Measurements from ENCODE around the gene ST3GAL4. TPM values are rescaled to one million over a fixed set of nuclear protein-coding genes. Genes with fewer than 3 reads are reported as not detected.
"Not testable (repeated sequence)": the region's sequence is repeated elsewhere in the genome, so short reads cannot be mapped to it uniquely, and the experiment has no call there.

The ST3GAL4 gene
- total and polyA plus RNA-seq, 9 donors, result 25.2 to 34.4 (median 28.8) TPM

DNA sequence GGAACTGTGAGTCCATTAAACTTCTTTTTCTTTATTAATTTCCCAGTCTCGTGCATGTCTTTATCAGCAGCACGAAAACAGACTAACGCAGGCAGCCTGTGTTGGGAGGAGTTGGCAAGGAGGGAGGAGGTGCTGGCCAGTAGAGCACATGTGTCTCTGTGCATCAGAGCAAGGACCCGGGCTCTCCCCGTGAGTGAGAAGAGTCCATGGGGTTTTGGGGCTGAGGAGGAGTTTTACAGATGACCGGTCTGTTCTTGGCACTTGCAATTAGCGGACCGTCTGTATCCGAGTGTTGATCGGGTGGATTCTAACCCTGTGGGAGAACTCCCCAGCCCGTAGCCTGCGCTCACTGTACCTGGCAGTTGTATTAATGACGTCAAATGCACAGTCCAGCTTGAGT, 40.3 kb downstream of the ST3GAL4 start:
- H3K27ac ChIP-seq (ENCODE audit: low read length); H3K27me3 ChIP-seq (ENCODE audit: control insufficient read depth, insufficient read depth, low read length); H3K36me3 ChIP-seq (ENCODE audit: control insufficient read depth, insufficient read depth, low read length); H3K9me3 ChIP-seq (replicated peaks; ENCODE audit: control insufficient read depth, low read depth, low read length); H3K4me3 ChIP-seq (ENCODE audit: low read length): not testable (repeated sequence)
- DNase-seq, result peak; percentile 84
- peaks cover 39% of the 10 kb centered on the region for H3K4me1 ChIP-seq (ENCODE audit: control insufficient read depth, insufficient read depth, low read length)
- WGBS (ENCODE audit: insufficient coverage), result 40% methylated on average over 2 of the region's 13 CpGs

DNA sequence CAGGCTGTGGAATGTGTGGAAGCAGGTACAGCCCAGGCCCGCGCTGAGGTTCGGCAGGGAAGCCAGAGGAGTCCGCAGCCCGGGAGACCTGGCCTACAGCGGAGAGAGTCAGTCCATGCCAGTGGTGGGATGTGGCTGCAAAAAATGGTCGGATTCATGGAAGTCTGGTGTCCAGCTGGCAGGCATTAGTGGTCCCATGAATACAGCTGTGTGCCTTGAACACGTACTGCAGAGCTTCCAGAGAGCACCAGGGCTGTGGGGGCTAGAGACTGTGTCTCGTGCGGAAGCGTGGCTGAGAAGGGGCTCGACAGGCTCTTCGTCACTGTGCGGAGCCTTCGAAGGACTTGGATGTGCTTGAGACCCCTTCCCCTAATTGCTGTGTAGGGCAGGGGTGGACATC, 40.8 kb downstream of the ST3GAL4 start:
- DNase-seq, result peak; percentile 74
- 32% methylated on average over 9 of the region's 15 CpGs for WGBS (ENCODE audit: insufficient coverage)
- H3K36me3 ChIP-seq (ENCODE audit: control insufficient read depth, insufficient read depth, low read length); H3K27me3 ChIP-seq (ENCODE audit: control insufficient read depth, insufficient read depth, low read length); H3K9me3 ChIP-seq (replicated peaks; ENCODE audit: control insufficient read depth, low read depth, low read length); H3K27ac ChIP-seq (ENCODE audit: low read length); H3K4me3 ChIP-seq (ENCODE audit: low read length): not testable (repeated sequence)
- peaks cover 38% of the 10 kb centered on the region for H3K4me1 ChIP-seq (ENCODE audit: control insufficient read depth, insufficient read depth, low read length)

GRCh38 chr11:126396965-126397364, 41.5 kb downstream of the ST3GAL4 start:
- peaks cover 33% of the 10 kb centered on the region for H3K4me1 ChIP-seq (ENCODE audit: control insufficient read depth, insufficient read depth, low read length)
- no peaks in the 10 kb centered on the region for H3K36me3 ChIP-seq (ENCODE audit: control insufficient read depth, insufficient read depth, low read length)
- H3K9me3 ChIP-seq (replicated peaks; ENCODE audit: control insufficient read depth, low read depth, low read length), result peaks cover 3% of the 10 kb centered on the region
- H3K27me3 ChIP-seq (ENCODE audit: control insufficient read depth, insufficient read depth, low read length), result no peaks in the 10 kb centered on the region
- no CpG with 5 or more reads among the region's 4 CpGs for WGBS (ENCODE audit: insufficient coverage)
- no peak overlapping the region for H3K4me3 ChIP-seq (ENCODE audit: low read length)
- H3K27ac ChIP-seq (ENCODE audit: low read length), result no peak overlapping the region
- DNase-seq, result no peak

DNA sequence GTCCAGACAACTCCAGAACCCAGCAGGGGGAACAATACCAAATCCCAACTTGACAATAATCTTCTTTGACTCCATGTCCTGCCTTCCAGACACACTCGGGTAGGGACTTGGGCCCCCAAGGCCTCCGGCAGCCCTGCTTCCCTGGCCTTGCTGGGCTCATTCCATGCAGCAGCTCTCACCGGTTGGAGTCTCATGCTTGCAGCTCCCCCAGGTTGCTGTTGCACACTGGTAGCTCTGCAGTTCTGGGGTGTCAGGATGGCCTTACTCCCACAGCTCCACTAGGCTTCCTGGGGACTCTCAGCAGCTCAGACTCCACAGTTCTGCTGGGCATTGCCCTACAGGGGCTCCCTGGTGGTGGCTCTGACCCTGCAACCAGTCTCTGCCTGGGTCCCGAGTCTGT, 42.8 kb downstream of the ST3GAL4 start:
- Histone ChIP-seq H3K4me3 (ENCODE audit: low read length) (no peak overlapping the region), H3K4me1 (ENCODE audit: control insufficient read depth, insufficient read depth, low read length) (peaks cover 25% of the 10 kb centered on the region), H3K9me3 (replicated peaks; ENCODE audit: control insufficient read depth, low read depth, low read length) (peaks cover 3% of the 10 kb centered on the region), H3K27ac (ENCODE audit: low read length) (no peak overlapping the region), H3K36me3 (ENCODE audit: control insufficient read depth, insufficient read depth, low read length) (no peaks in the 10 kb centered on the region), H3K27me3 (ENCODE audit: control insufficient read depth, insufficient read depth, low read length) (no peaks in the 10 kb centered on the region)
- no peak for DNase-seq
- WGBS (ENCODE audit: insufficient coverage), result 91% methylated on average over 3 of the region's 4 CpGs

DNA sequence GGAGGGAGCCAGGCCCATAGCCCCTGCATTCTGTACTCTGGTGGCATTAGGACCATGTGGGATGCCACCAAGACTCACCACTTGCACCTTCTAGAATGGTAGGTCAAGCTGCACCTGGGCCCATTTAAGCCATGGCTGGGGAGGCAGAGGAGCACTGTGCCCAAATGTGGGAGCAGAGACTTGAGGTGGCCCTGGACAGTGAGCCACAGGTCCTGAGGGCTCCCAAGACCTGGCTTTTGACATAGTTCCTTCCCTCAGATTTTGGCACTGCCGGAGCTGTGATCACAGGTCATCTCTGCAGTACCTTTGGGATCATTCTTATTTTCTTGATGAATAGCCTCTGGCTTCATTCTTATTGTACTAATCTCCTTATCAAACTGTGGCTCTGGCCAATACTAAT, 43.2 kb downstream of the ST3GAL4 start:
- H3K9me3 ChIP-seq (replicated peaks; ENCODE audit: control insufficient read depth, low read depth, low read length), result peaks cover 3% of the 10 kb centered on the region
- H3K4me1 ChIP-seq (ENCODE audit: control insufficient read depth, insufficient read depth, low read length), result peaks cover 23% of the 10 kb centered on the region
- H3K27ac ChIP-seq (ENCODE audit: low read length), result no peak overlapping the region
- H3K4me3 ChIP-seq (ENCODE audit: low read length), result no peak overlapping the region
- no peaks in the 10 kb centered on the region for H3K27me3 ChIP-seq (ENCODE audit: control insufficient read depth, insufficient read depth, low read length)
- H3K36me3 ChIP-seq (ENCODE audit: control insufficient read depth, insufficient read depth, low read length), result peaks cover under 1% of the 10 kb centered on the region
- WGBS (ENCODE audit: insufficient coverage), result 90% methylated on average over 1 of the region's 1 CpG
- no peak for DNase-seq

DNA sequence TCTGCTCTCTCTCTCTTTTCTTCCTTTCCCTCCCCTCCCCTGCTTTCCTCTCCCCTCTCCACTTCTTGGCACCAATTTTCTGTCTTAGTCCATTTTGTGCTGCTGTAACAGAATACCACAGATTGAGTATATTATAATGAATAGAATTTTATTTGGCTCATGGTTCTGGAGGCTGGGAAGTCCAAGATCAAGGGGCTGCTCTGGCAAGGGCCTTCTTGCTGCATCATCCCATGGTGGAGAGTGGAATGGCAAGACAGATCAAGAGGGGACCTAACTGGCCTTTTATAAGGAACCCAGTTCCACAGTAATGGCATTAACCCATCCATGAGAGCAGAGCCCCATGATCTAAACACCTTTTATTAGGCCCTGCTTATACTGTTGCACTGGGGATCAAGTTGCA, 44.5 kb downstream of the ST3GAL4 start:
- H3K27ac ChIP-seq (ENCODE audit: low read length), result no peak overlapping the region
- H3K36me3 ChIP-seq (ENCODE audit: control insufficient read depth, insufficient read depth, low read length), result peaks cover 8% of the 10 kb centered on the region
- DNase-seq, result no peak
- H3K4me3 ChIP-seq (ENCODE audit: low read length), result no peak overlapping the region
- no peaks in the 10 kb centered on the region for H3K27me3 ChIP-seq (ENCODE audit: control insufficient read depth, insufficient read depth, low read length)
- H3K4me1 ChIP-seq (ENCODE audit: control insufficient read depth, insufficient read depth, low read length), result peaks cover 17% of the 10 kb centered on the region
- H3K9me3 ChIP-seq (replicated peaks; ENCODE audit: control insufficient read depth, low read depth, low read length), result peaks cover 3% of the 10 kb centered on the region

DNA sequence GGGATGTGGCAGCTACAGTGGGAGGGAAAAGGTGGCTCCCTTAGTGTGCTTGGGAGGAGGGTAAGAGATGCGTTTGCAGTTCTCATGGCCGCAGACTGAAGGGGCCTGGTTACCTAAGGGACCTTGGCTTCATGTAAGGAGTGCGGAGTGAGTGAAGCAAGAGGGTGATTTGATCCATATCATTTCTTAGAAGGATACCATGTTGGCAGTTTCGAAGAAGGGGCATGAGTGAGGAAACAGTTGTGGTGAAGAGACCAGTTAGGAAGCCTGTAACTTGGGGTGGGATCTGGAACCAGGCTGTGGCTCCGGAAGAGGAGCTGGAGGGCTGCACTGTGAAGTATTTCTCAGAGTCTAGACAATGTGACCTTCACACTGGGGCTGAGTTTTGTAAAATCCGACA, 45.0 kb downstream of the ST3GAL4 start:
- peaks cover 13% of the 10 kb centered on the region for H3K4me1 ChIP-seq (ENCODE audit: control insufficient read depth, insufficient read depth, low read length)

DNA sequence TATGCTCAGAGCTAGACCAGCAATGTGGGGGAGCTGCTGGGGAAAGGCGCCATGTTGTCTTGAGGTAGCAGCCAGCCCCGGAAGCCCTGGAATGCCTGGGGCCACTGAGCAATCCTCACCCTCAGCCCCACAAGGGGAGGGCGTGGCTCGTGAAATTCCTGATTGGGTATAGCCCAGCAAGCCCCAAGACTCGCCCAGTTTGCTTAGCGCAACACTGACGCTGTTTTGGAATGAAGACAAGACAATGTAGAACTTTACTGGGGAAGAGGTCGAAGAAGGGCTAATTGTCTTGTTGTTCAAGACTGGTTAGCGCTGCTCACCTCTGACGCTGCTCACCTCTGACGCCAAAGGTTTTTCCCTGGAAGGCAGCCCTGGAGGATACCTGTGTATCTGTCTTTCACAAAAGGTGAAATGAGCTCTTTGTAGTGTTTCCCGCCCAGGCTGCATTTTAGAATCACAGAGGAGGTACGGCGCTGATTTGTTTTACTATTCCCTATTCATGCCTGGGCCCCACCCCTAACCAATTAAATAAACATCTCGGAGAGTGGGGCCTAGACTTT, 47.6 kb downstream of the ST3GAL4 start:
- Histone ChIP-seq H3K4me3 (ENCODE audit: low read length) (no peak overlapping the region), H3K36me3 (ENCODE audit: control insufficient read depth, insufficient read depth, low read length) (peaks cover 19% of the 10 kb centered on the region), H3K27ac (ENCODE audit: low read length) (no peak overlapping the region), H3K9me3 (replicated peaks; ENCODE audit: control insufficient read depth, low read depth, low read length) (peaks cover 3% of the 10 kb centered on the region), H3K4me1 (ENCODE audit: control insufficient read depth, insufficient read depth, low read length) (peaks cover 21% of the 10 kb centered on the region), H3K27me3 (ENCODE audit: control insufficient read depth, insufficient read depth, low read length) (no peaks in the 10 kb centered on the region)
- no peak for DNase-seq
- WGBS (ENCODE audit: insufficient coverage), result 86% methylated on average over 9 of the region's 15 CpGs

More for the DNA sequence above, 45.0 kb downstream of the ST3GAL4 start:
- WGBS (ENCODE audit: insufficient coverage), result 97% methylated on average over 5 of the region's 6 CpGs
- no peak for DNase-seq
- Histone ChIP-seq H3K9me3 (replicated peaks; ENCODE audit: control insufficient read depth, low read depth, low read length) (peaks cover 3% of the 10 kb centered on the region), H3K27me3 (ENCODE audit: control insufficient read depth, insufficient read depth, low read length) (no peaks in the 10 kb centered on the region), H3K27ac (ENCODE audit: low read length) (no peak overlapping the region), H3K36me3 (ENCODE audit: control insufficient read depth, insufficient read depth, low read length) (peaks cover 8% of the 10 kb centered on the region), H3K4me3 (ENCODE audit: low read length) (no peak overlapping the region)

- Histone ChIP-seq H3K4me3 (ENCODE audit: low read length) (no peak overlapping the region), H3K27ac (ENCODE audit: low read length) (no peak overlapping the region), H3K36me3 (ENCODE audit: control insufficient read depth, insufficient read depth, low read length) (peaks cover 25% of the 10 kb centered on the region), H3K27me3 (ENCODE audit: control insufficient read depth, insufficient read depth, low read length) (no peaks in the 10 kb centered on the region), H3K4me1 (ENCODE audit: control insufficient read depth, insufficient read depth, low read length) (peaks cover 25% of the 10 kb centered on the region), H3K9me3 (replicated peaks; ENCODE audit: control insufficient read depth, low read depth, low read length) (peaks cover 3% of the 10 kb centered on the region)
- DNase-seq, result no peak
- 90% methylated on average over 6 of the region's 8 CpGs for WGBS (ENCODE audit: insufficient coverage)
Observed at GRCh38 chr11:126403658-126404057, 48.2 kb downstream of the ST3GAL4 start.

GRCh38 chr11:126404367-126404766, 48.9 kb downstream of the ST3GAL4 start:
- H3K9me3 ChIP-seq (replicated peaks; ENCODE audit: control insufficient read depth, low read depth, low read length), result peaks cover 3% of the 10 kb centered on the region
- H3K27me3 ChIP-seq (ENCODE audit: control insufficient read depth, insufficient read depth, low read length), result no peaks in the 10 kb centered on the region
- peaks cover 32% of the 10 kb centered on the region for H3K4me1 ChIP-seq (ENCODE audit: control insufficient read depth, insufficient read depth, low read length)
- peaks cover 32% of the 10 kb centered on the region for H3K36me3 ChIP-seq (ENCODE audit: control insufficient read depth, insufficient read depth, low read length)
- WGBS (ENCODE audit: insufficient coverage), result 56% methylated on average over 3 of the region's 5 CpGs
- H3K27ac ChIP-seq (ENCODE audit: low read length), result no peak overlapping the region
- no peak for DNase-seq
- no peak overlapping the region for H3K4me3 ChIP-seq (ENCODE audit: low read length)

DNA sequence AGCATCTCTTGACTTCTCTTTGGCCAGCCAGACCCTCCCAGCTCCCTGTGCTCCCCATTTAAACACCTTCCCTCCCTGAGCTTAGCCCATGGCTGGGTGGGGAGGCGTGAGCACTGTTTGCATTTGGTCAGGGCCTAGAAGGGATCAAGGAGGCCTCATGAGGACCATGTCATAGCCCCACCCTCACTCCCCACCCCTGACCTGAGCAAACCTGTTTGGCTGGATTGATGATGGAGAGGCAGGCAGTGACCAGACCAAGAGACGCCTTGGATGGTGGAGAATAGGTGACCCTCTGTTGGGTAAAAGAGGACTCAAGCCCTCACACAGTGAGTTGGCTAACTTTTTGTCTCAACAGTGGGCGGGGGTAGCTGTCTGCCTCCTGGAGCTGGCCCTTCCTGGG, 49.9 kb downstream of the ST3GAL4 start:
- peaks cover 41% of the 10 kb centered on the region for H3K4me1 ChIP-seq (ENCODE audit: control insufficient read depth, insufficient read depth, low read length)
- no peak overlapping the region for H3K4me3 ChIP-seq (ENCODE audit: low read length)
- no peak overlapping the region for H3K27ac ChIP-seq (ENCODE audit: low read length)
- H3K9me3 ChIP-seq (replicated peaks; ENCODE audit: control insufficient read depth, low read depth, low read length), result no peaks in the 10 kb centered on the region
- no peaks in the 10 kb centered on the region for H3K27me3 ChIP-seq (ENCODE audit: control insufficient read depth, insufficient read depth, low read length)
- DNase-seq, result no peak
- 82% methylated on average over 2 of the region's 3 CpGs for WGBS (ENCODE audit: insufficient coverage)
- peaks cover 39% of the 10 kb centered on the region for H3K36me3 ChIP-seq (ENCODE audit: control insufficient read depth, insufficient read depth, low read length)
